SU-DHL-6 (cell line): Measurements from ENCODE around the gene SKAP2.

ENCODE experiments used
- EZH2phosphoT487 ChIP-seq: fragments of 200-600 bp; sonication (generic), shearing (Covaris generic); conservative IDR thresholded peaks from 2 replicates; pipeline ENCODE4 v1.6.1; 2018; ENCODE audit warnings: mild to moderate bottlenecking, antibody characterized with exemption, low read length, moderate library complexity, mixed read lengths
- TF ChIP-seq, protein P1 (sequence below): fragments of 200-600 bp; sonication (generic); IDR thresholded peaks from one replicate; pipeline ENCODE4 v1.5.1; 2017; ENCODE audit warnings: antibody characterized with exemption, mild to moderate bottlenecking, low read length, moderate library complexity; ENCODE audit not compliant: insufficient read depth, poor library complexity, severe bottlenecking

- TF ChIP-seq, protein P1, sequence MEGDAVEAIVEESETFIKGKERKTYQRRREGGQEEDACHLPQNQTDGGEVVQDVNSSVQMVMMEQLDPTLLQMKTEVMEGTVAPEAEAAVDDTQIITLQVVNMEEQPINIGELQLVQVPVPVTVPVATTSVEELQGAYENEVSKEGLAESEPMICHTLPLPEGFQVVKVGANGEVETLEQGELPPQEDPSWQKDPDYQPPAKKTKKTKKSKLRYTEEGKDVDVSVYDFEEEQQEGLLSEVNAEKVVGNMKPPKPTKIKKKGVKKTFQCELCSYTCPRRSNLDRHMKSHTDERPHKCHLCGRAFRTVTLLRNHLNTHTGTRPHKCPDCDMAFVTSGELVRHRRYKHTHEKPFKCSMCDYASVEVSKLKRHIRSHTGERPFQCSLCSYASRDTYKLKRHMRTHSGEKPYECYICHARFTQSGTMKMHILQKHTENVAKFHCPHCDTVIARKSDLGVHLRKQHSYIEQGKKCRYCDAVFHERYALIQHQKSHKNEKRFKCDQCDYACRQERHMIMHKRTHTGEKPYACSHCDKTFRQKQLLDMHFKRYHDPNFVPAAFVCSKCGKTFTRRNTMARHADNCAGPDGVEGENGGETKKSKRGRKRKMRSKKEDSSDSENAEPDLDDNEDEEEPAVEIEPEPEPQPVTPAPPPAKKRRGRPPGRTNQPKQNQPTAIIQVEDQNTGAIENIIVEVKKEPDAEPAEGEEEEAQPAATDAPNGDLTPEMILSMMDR = no peak
- no peak for TF ChIP-seq EZH2phosphoT487
Measured at GRCh38 chr7:26859720-26860119, 4.7 kb downstream of the SKAP2 start.
